ENCODE results near the gene LRRC47. TPM values are rescaled to one million over a fixed set of nuclear protein-coding genes. Genes with fewer than 3 reads are reported as not detected.

The LRRC47 gene
- total RNA-seq, 1 experiment from 2014 or later = 65.1 TPM

DNA sequence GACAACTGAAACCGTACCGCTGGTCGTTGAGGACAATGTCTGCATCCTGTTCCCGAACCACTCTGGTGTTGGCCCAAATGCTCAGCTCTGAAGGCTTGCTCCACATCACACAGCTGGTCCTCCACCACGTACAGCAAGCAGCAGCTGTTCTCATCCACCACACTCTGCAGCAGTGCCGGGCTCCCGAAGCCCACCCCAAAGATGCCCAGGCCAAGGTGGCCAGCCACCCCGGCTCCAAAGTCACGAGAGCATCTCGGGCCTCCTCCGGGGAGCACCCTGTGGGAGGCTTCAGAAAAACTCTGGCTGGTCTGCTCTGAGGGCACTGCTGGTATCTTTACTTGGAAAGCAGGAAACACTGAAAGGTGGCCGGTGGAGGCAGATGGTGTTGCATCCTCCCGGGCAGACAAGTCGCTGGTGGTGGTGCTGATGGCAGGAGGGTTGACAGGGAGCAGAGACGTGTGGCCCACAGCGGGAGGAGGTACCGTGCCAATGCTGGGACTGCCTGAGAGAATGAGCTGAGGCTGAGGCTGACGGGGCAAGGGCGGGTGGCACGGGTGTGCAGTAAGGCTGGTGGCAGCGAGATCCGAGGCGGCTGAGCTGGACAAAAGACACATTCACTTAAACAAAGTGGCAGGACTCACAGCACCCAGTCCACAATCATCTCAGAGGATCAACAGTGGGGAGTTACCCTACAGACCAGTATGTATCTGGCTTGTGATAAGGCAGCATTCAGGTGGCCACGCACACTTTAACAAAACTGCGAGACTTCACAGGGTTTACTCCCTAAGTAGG lies 50.5 kb downstream of the LRRC47 start:
- Histone ChIP-seq H4K20me1 (ENCODE audit: control insufficient read depth, insufficient read depth, insufficient read length) (peaks cover 5% of the 10 kb centered on the region), H3K18ac (ENCODE audit: insufficient read length, low read depth, low read length) (no peak overlapping the region), H2AFZ (ENCODE audit: low read length) (no peak overlapping the region), H4K91ac (ENCODE audit: insufficient read length, low read depth, low read length) (no peak overlapping the region), H3K9ac (ENCODE audit: extremely low read depth, insufficient read length, low read length) (peak overlapping the region; percentile 5), H2BK15ac (ENCODE audit: low read depth, low read length) (no peak overlapping the region), H3T11ph (ENCODE audit: low read length) (no peak overlapping the region), H3K4me2 (ENCODE audit: insufficient read depth, insufficient read length, low read length) (peak overlapping the region; percentile 70), H4K8ac (replicated peaks; ENCODE audit: insufficient read length, low read depth, low read length) (no peak overlapping the region), H2BK5ac (ENCODE audit: insufficient read length, low read length) (no peak overlapping the region), H3K79me2 (ENCODE audit: insufficient read depth, low read length) (peaks cover 2% of the 10 kb centered on the region; the same call in 1 of the 2 replicates), H3K56ac (ENCODE audit: insufficient read length, low read depth, low read length) (no peak overlapping the region), H3K27ac (ENCODE audit: insufficient read length, low read depth, low read length) (no peak overlapping the region), H3K23ac (ENCODE audit: insufficient read length, low read depth, low read length) (no peak overlapping the region), H3K79me1 (ENCODE audit: insufficient read depth, low read depth, low read length, poor library complexity, severe bottlenecking) (no peaks in the 10 kb centered on the region), H2AK5ac (ENCODE audit: insufficient read length, low read length) (no peak overlapping the region), H3K23me2 (ENCODE audit: insufficient read length, low read depth, low read length, poor library complexity, severe bottlenecking) (peaks cover 11% of the 10 kb centered on the region), H4K5ac (ENCODE audit: insufficient read length, low read depth, low read length) (no peak overlapping the region), H2BK20ac (ENCODE audit: low read depth, low read length, poor library complexity, severe bottlenecking) (no peak overlapping the region), H3K4ac (ENCODE audit: low read depth, low read length) (no peak overlapping the region), H2BK120ac (ENCODE audit: low read depth, low read length, poor library complexity, severe bottlenecking) (no peak overlapping the region), H2BK12ac (ENCODE audit: insufficient read length, low read depth, low read length) (no peak overlapping the region), H3K4me1 (ENCODE audit: insufficient read depth, low read length) (peaks cover 5% of the 10 kb centered on the region; the same call in 1 of the 2 replicates), H3K27me3 (ENCODE audit: insufficient read depth, low read length) (no peaks in the 10 kb centered on the region; the same call in 1 of the 2 replicates), H3K14ac (ENCODE audit: insufficient read depth, low read length) (no peak overlapping the region), H3K9me3 (ENCODE audit: control insufficient read depth, low read depth, low read length) (no peaks in the 10 kb centered on the region)
- Mint-ChIP-seq H3K4me1 (peaks cover 18 to 19% of the 10 kb centered on the region in 2 experiments), H3K36me3 (ENCODE audit: insufficient read depth in 1 of 3, low read depth in 3 of 3) (peaks cover 24 to 39% (median 35%) of the 10 kb centered on the region in 3 experiments; a peak in 6 of 7 replicates), H3K4me3 (peak overlapping the region; percentile 92 to 95), H3K9me3 (no peaks in the 10 kb centered on the region), H3K27ac (peak overlapping the region; percentile 2 to 94 (median 49); a peak in 3 of 7 replicates), H3K27me3 (ENCODE audit: low read depth) (peaks cover 8% of the 10 kb centered on the region)
- WGBS (ENCODE audit: extremely low coverage, insufficient read length, low lambda C conversion rate) = no CpG with 5 or more reads among the region's 25 CpGs
- TF ChIP-seq CTCF (conservative IDR thresholded peaks at IDR 0.05) = no peak
- no peak for DNase-seq
